Measurements from ENCODE around the gene MAP2K7.

- TF ChIP-seq, protein P1, sequence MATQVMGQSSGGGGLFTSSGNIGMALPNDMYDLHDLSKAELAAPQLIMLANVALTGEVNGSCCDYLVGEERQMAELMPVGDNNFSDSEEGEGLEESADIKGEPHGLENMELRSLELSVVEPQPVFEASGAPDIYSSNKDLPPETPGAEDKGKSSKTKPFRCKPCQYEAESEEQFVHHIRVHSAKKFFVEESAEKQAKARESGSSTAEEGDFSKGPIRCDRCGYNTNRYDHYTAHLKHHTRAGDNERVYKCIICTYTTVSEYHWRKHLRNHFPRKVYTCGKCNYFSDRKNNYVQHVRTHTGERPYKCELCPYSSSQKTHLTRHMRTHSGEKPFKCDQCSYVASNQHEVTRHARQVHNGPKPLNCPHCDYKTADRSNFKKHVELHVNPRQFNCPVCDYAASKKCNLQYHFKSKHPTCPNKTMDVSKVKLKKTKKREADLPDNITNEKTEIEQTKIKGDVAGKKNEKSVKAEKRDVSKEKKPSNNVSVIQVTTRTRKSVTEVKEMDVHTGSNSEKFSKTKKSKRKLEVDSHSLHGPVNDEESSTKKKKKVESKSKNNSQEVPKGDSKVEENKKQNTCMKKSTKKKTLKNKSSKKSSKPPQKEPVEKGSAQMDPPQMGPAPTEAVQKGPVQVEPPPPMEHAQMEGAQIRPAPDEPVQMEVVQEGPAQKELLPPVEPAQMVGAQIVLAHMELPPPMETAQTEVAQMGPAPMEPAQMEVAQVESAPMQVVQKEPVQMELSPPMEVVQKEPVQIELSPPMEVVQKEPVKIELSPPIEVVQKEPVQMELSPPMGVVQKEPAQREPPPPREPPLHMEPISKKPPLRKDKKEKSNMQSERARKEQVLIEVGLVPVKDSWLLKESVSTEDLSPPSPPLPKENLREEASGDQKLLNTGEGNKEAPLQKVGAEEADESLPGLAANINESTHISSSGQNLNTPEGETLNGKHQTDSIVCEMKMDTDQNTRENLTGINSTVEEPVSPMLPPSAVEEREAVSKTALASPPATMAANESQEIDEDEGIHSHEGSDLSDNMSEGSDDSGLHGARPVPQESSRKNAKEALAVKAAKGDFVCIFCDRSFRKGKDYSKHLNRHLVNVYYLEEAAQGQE (IDR thresholded peaks at IDR 0.05; ENCODE audit: low read depth): no peak
- TF ChIP-seq TCF12 (IDR thresholded peaks at IDR 0.05; ENCODE audit: low read depth) (no peak), FOXM1 (IDR thresholded peaks at IDR 0.05; ENCODE audit: borderline replicate concordance, low read depth) (no peak), RAD21 (IDR thresholded peaks at IDR 0.05; ENCODE audit: low read depth) (no peak), YY1 (IDR thresholded peaks at IDR 0.05; ENCODE audit: low read depth) (no peak), USF1 (IDR thresholded peaks at IDR 0.05) (no peak), TEAD4 (IDR thresholded peaks at IDR 0.05) (no peak), EP300 (IDR thresholded peaks at IDR 0.05; ENCODE audit: borderline replicate concordance) (no peak), CEBPB (IDR thresholded peaks at IDR 0.05) (no peak), EGR1 (IDR thresholded peaks at IDR 0.05) (no peak), CREB1 (IDR thresholded peaks at IDR 0.05; ENCODE audit: low read depth) (no peak), TAF1 (IDR thresholded peaks at IDR 0.05; ENCODE audit: low read depth) (no peak)
- TF ChIP-seq, protein P2, sequence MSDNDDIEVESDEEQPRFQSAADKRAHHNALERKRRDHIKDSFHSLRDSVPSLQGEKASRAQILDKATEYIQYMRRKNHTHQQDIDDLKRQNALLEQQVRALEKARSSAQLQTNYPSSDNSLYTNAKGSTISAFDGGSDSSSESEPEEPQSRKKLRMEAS (IDR thresholded peaks at IDR 0.05): no peak
These were observed 27.8 kb downstream of the MAP2K7 start for GRCh38 chr19:7931221-7932061.

Measured in Ishikawa (cell line).